Spleen (tissue), 11 donors: ENCODE results near the gene NUDT16L1. TPM values are rescaled to one million over a fixed set of nuclear protein-coding genes. Genes with fewer than 3 reads are reported as not detected.

ENCODE experiments used
- DNase-seq: peaks from one replicate; pipeline ENCODE4 v3.0.0-alpha.2; 2020
- H3K27ac ChIP-seq, 8 donors: fragments of 200-600 bp; sonication (generic) in 7 of 8; 1 replicate in 4 of 8; 2 replicates in 4 of 8; pipeline versions ENCODE4 v1.5.0 to v1.8.0; 2016 to 2021; ENCODE audit warnings: inconsistent platforms in 4 of 8, mild to moderate bottlenecking in 4 of 8, moderate library complexity in 1 of 8
- H3K27me3 ChIP-seq, 7 donors: fragments of 200-600 bp; sonication (generic) in 6 of 7; replicated peaks in 1 of 7; 1 replicate in 4 of 7; 2 replicates in 3 of 7; pipeline versions ENCODE4 v1.5.0 to v1.8.0; 2016 to 2021; ENCODE audit warnings: inconsistent platforms in 3 of 7, mild to moderate bottlenecking in 1 of 7
- H3K36me3 ChIP-seq, 6 donors: fragments of 200-600 bp; sonication (generic) in 5 of 6; 1 replicate in 4 of 6; 2 replicates in 2 of 6; pipeline versions ENCODE4 v1.5.0 to v1.8.0; 2016 to 2021; ENCODE audit warnings: inconsistent platforms in 2 of 6
- H3K4me1 ChIP-seq, 6 donors: fragments of 200-600 bp; sonication (generic) in 5 of 6; 1 replicate in 3 of 6; 2 replicates in 3 of 6; pipeline versions ENCODE4 v1.5.0 to v1.8.0; 2016 to 2021; ENCODE audit warnings: inconsistent platforms in 3 of 6
- H3K4me3 ChIP-seq, 8 donors: fragments of 200-600 bp; sonication (generic) in 7 of 8; 1 replicate in 4 of 8; 2 replicates in 4 of 8; pipeline versions ENCODE4 v1.5.0 to v1.8.0; 2016 to 2021; ENCODE audit warnings: inconsistent platforms in 4 of 8, mild to moderate bottlenecking in 4 of 8, moderate library complexity in 2 of 8
- H3K9me3 ChIP-seq, 8 donors: fragments of 200-600 bp; sonication (generic) in 7 of 8; 1 replicate in 4 of 8; 2 replicates in 4 of 8; pipeline versions ENCODE4 v1.5.0 to v1.8.0; 2016 to 2021; ENCODE audit warnings: inconsistent platforms in 4 of 8
- POLR2A ChIP-seq, 3 donors: fragments of 450-650 bp; IDR thresholded peaks; one replicate each; pipeline ENCODE4 v1.5.1; 2017; ENCODE audit warnings: antibody characterized with exemption in 3 of 3, mild to moderate bottlenecking in 1 of 3
- POLR2AphosphoS5 ChIP-seq, 3 donors: sonication (generic); formaldehyde crosslinking; IDR thresholded peaks; one replicate each; pipeline ENCODE4 v1.5.1; 2017; ENCODE audit warnings: antibody characterized with exemption in 3 of 3
- WGBS, 5 donors: extraction: QIAGEN DNeasy Blood & Tissue Kit in 3 of 5; methylation state at CpG; one replicate each; pipeline versions ENCODE4 v1.1.5 to v1.1.7; 2013 to 2018; 5-methylcytosine and 5-hydroxymethylcytosine counted together
- intact Hi-C: fragments of 100-400 bp; cut with DNase I; formaldehyde crosslinking; loops from one replicate; pipeline ENCODE4 v1.15.0; 2023; ENCODE audit warnings: low total_unique reads
- polyA plus RNA-seq, 3 donors: library from polyadenylated mRNA; stranded (reverse); fragments of 200-250 nt; gene quantifications; one replicate each; pipeline ENCODE4 v1.2.1, GENCODE V29; 2013
- total RNA-seq, 7 donors: library from RNA; depleted of rRNA in 3 of 7; stranded (reverse); fragments of >200 nt in 3 of 7; fragmentation: NEBNext Ultra II Directional in 4 of 7; extraction: Animal tissue kit (Norgen Biotek cat#: 25700) in 4 of 7; gene quantifications; one replicate each; pipeline versions ENCODE4 v1.1.0 to v1.2.1, GENCODE V29; 2016 to 2021
- TF ChIP-seq, protein P1 (sequence below), 11 experiments: fragments of 200-600 bp in 7 of 11; fragments of 450-650 bp in 4 of 11; sonication (generic) in 4 of 11; IDR thresholded peaks in 8 of 11; conservative IDR thresholded peaks in 3 of 11; 1 replicate in 7 of 11; 2 replicates in 4 of 11; pipeline versions ENCODE4 v1.4.0 to v1.8.0; 2016 to 2021; ENCODE audit warnings: antibody characterized with exemption in 11 of 11, inconsistent platforms in 4 of 11, mild to moderate bottlenecking in 1 of 11
- donor health status: healthy with polysubstance abuse.
- donor health status: DM: no; HTN: no; CAD: no; lungs with moderate emphysema.
- donor health status: DM: no; HTN: no; CAD: no.
- donor health status: Bipolar disorder and iron deficiency.
- donor health status: healthy.
- donor health status: DM: no; HTN: no; CAD: no.
- donor health status: DM: yes; HTN: yes; CAD: no.

NUDT16L1 gene
- total and polyA plus RNA-seq, 10 donors: 26.2 to 47.2 (median 29.4) TPM

DNA sequence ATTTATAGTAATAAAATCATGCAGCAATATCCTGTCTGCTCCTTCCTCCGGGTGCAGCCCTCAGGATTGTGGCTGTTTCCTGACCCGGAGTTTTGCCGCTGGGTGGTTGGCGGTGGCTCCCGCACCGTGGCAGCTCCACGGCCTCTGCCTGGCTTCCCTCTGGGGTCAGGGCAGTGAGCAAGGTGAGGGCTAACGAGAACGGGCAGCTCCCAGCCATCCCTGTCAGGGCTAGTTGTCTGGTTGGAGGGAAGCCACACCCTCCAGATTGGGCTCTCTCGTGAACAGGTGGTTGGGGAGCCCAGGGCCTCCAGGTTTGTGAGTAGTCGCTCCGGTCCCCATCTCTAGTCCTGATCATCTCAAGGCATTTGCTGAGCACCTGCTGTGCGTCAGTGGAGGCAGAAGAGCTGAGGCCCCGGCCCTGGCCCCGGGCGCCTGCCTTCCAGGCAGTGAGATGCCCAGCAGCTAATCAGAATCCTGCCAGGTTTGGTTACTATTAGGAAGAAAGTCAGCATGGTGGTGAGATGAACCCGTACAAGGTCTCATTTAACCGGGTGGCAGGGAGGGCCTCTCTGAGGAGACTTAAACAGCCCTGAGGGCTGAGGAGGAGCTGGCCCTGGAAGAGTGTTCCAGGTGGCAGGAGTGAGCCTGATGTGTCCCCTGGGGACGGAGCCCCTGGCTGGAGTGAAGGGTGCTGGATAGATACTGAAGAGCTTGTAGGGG lies 2.3 kb upstream of the NUDT16L1 start:
- no peaks in the 10 kb centered on the region for H3K9me3 ChIP-seq
- H3K36me3 ChIP-seq: peaks cover 0 to 60% (median 43%) of the 10 kb centered on the region in 6 donors
- 44 to 67% (median 52%) methylated on average over 13 to 19 of the region's 19 CpGs for WGBS, 5 donors
- H3K27me3 ChIP-seq: no peaks in the 10 kb centered on the region
- TF ChIP-seq POLR2AphosphoS5 (IDR thresholded peaks at IDR 0.05) (peak in 2 of 3 donors; percentile 6 to 80), POLR2A (IDR thresholded peaks at IDR 0.05) (no peak)
- TF ChIP-seq, protein P1, sequence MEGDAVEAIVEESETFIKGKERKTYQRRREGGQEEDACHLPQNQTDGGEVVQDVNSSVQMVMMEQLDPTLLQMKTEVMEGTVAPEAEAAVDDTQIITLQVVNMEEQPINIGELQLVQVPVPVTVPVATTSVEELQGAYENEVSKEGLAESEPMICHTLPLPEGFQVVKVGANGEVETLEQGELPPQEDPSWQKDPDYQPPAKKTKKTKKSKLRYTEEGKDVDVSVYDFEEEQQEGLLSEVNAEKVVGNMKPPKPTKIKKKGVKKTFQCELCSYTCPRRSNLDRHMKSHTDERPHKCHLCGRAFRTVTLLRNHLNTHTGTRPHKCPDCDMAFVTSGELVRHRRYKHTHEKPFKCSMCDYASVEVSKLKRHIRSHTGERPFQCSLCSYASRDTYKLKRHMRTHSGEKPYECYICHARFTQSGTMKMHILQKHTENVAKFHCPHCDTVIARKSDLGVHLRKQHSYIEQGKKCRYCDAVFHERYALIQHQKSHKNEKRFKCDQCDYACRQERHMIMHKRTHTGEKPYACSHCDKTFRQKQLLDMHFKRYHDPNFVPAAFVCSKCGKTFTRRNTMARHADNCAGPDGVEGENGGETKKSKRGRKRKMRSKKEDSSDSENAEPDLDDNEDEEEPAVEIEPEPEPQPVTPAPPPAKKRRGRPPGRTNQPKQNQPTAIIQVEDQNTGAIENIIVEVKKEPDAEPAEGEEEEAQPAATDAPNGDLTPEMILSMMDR (IDR thresholded peaks at IDR 0.05 in 8 of 11, conservative IDR thresholded peaks at IDR 0.05 in 3 of 11): no peak
- peak; percentile 82 for DNase-seq
- H3K4me3 ChIP-seq: no peak overlapping the region
- intact Hi-C loops: no loop called here
- H3K4me1 ChIP-seq: peaks cover 14 to 81% (median 67%) of the 10 kb centered on the region in 6 donors
- peak overlapping the region in 5 of 8 donors; percentile 58 to 97 (median 94) for H3K27ac ChIP-seq

DNA sequence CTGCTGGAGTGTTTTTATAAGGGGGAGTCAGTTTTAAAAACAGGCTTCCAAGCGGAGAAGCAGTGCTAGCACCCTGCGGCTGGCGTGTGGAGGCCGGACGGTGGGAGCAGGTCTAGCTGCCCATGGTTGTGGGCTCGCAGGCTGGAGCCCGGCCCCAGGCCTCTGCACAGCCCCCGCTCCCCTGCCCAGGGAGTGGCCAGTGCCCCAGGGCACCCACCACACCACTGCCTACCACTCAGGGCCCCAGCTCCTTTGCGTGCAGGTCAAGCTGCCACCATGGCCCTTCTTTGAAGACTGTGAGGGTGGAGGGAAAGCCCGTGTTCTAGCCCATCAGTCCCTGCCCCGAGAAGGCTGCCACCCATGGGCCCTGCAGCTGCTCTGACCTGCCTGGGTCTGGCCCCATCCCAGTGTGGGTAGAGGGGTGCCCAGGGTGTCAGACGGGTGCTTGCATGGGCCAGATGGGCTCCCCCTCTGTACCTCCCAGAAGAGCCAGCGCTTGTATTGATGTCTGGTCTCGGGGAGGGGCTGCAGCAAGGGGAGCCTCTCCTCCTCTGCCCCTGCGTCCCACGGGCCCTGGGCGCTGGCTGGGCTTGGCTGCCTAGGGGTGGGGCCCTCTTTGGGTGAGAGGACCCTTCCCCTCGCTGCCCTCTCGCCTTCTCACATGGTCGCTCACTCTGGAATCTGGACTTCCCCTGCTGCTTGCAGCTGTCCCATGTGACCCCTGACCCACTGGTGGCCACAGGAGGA lies 1.5 kb upstream of the NUDT16L1 start:
- Histone ChIP-seq H3K36me3 (peaks cover 0 to 60% (median 43%) of the 10 kb centered on the region in 6 donors), H3K4me3 (peak overlapping the region in 1 of 8 donors; percentile 100), H3K27ac (peak overlapping the region in 5 of 8 donors; percentile 58 to 97 (median 94)), H3K27me3 (no peaks in the 10 kb centered on the region), H3K4me1 (peaks cover 14 to 83% (median 67%) of the 10 kb centered on the region in 6 donors), H3K9me3 (no peaks in the 10 kb centered on the region)
- intact Hi-C loops: no loop called here
- TF ChIP-seq, protein P1 (IDR thresholded peaks at IDR 0.05 in 8 of 11, conservative IDR thresholded peaks at IDR 0.05 in 3 of 11): no peak
- peak in 1 of 3 donors; percentile 67 for TF ChIP-seq POLR2AphosphoS5 (IDR thresholded peaks at IDR 0.05)
- WGBS, 5 donors: 57 to 81% (median 76%) methylated on average over 5 to 20 of the region's 20 CpGs
- DNase-seq: peak; percentile 80

DNA sequence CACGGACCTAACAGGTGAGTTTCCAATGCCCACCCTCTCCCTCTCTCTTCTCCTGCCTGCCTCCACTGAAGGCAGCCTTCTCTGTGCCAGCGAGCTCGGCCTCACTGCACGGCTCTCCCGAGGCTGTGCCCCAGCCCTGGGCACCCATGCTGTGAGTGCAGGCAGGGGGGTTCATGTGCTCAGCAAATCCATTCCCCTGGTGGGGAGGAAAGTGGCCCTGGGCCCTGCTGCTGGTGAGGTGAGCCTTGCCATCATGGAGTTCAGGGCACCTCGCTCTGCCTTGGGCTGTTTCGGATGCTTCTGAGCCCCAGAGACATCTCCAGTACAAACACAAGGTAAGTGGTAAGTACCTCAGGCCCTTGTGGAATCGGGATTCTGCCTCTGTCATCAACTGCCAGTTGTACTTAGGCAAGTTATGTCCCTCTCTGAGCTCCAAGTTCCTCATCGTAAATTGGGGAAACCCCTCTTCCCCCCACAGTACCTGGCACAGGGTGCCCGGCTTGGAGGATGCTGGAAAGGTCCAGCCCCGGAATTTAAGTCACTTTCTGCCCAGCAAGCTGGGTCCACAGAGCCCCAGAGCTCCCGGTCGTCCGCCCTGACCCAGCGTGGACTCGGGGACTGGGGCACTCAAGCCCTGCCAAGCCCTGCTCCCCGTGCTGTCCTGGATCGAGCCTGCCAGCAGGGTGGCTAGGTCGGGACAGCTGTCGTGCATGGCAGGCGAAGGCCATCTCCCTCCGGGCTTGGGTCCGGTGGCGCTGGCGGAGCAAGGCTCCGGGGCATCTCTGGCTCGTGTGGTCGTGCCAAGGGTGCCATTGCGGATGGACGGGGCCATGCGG lies 684 bp upstream of the NUDT16L1 start:
- Histone ChIP-seq H3K4me3 (peak overlapping the region; percentile 97 to 100 (median 98)), H3K27me3 (no peaks in the 10 kb centered on the region), H3K4me1 (peaks cover 14 to 80% (median 66%) of the 10 kb centered on the region in 6 donors), H3K36me3 (peaks cover 0 to 60% (median 46%) of the 10 kb centered on the region in 6 donors), H3K27ac (peak overlapping the region; percentile 66 to 97 (median 94)), H3K9me3 (no peaks in the 10 kb centered on the region)
- TF ChIP-seq POLR2A (IDR thresholded peaks at IDR 0.05) (no peak), POLR2AphosphoS5 (IDR thresholded peaks at IDR 0.05) (no peak)
- TF ChIP-seq, protein P1 (IDR thresholded peaks at IDR 0.05 in 8 of 11, conservative IDR thresholded peaks at IDR 0.05 in 3 of 11): no peak
- WGBS, 5 donors: 18 to 47% (median 27%) methylated on average over 9 to 31 of the region's 31 CpGs
- intact Hi-C loops: no loop called here
- peak; percentile 82 for DNase-seq
